B cell (primary cell): Measurements from ENCODE around the gene MYB. TPM values are rescaled to one million over a fixed set of nuclear protein-coding genes. Genes with fewer than 3 reads are reported as not detected.

Source experiments
- ATAC-seq: fragments of 200-7000 bp; cut with Tn5 transposase; one replicate; pipeline ENCODE4 v1.10.0; 2021; ENCODE audit warnings: low read depth, mild to moderate bottlenecking, moderate number of reproducible peaks, moderate library complexity
- CTCF ChIA-PET: fragments of 350-600 bp; sonication (Branson Sonifier 250); formaldehyde crosslinking; loops from one replicate; lab custom pipeline; 2021; ENCODE audit warnings: antibody characterized with exemption, inconsistent platforms; lab: Charles Lee
- POLR2A ChIA-PET: fragments of 350-600 bp; sonication (Branson Sonifier 250); formaldehyde crosslinking; loops from one replicate; lab custom pipeline; 2021; ENCODE audit warnings: antibody characterized with exemption; lab: Charles Lee
- DNase-seq: peaks from one replicate; pipeline ENCODE4 v3.0.0; 2013
- H2AFZ ChIP-seq: 2 replicates; pipeline ENCODE4 v1.6.1; 2012; ENCODE audit warnings: mild to moderate bottlenecking, low read depth, low read length; ENCODE audit not compliant: insufficient read depth, poor library complexity, severe bottlenecking
- H3K27ac ChIP-seq, 2 donors: 1 replicate in 1 of 2; 2 replicates in 1 of 2; pipeline ENCODE4 v1.5.1; 2012 to 2013; ENCODE audit warnings: low read length in 2 of 2, mild to moderate bottlenecking in 2 of 2, moderate library complexity in 1 of 2
- H3K27me3 ChIP-seq, 4 experiments: fragments of 200-600 bp in 1 of 4; sonication (generic) in 1 of 4; replicated peaks in 1 of 4; 1 replicate in 2 of 4; 2 replicates in 2 of 4; pipeline versions ENCODE4 v1.6.1 to v1.7.0; 2013 to 2016; ENCODE audit warnings: low read length in 3 of 4, mild to moderate bottlenecking in 2 of 4, mixed read lengths in 1 of 4, moderate library complexity in 1 of 4; ENCODE audit not compliant: insufficient read depth in 4 of 4, control insufficient read depth in 3 of 4; ENCODE audit errors: control extremely low read depth in 1 of 4
- H3K36me3 ChIP-seq, 2 experiments: replicated peaks in 1 of 2; 1 replicate in 1 of 2; 2 replicates in 1 of 2; pipeline versions ENCODE4 v1.6.1 to v1.7.1; 2013; ENCODE audit warnings: low read length in 1 of 2; ENCODE audit not compliant: insufficient read depth in 2 of 2, control insufficient read depth in 1 of 2; ENCODE audit errors: control extremely low read depth in 1 of 2, extremely low read depth in 1 of 2
- H3K4me1 ChIP-seq, 2 donors: fragments of 200-600 bp in 1 of 2; sonication (generic) in 1 of 2; 1 replicate in 1 of 2; 2 replicates in 1 of 2; pipeline versions ENCODE4 v1.5.1 to v1.6.1; 2013 to 2017; ENCODE audit warnings: low read length in 2 of 2; ENCODE audit not compliant: control insufficient read depth in 2 of 2, insufficient read depth in 2 of 2
- H3K4me2 ChIP-seq: replicated peaks from 2 replicates; pipeline ENCODE3; 2012; ENCODE audit warnings: mild to moderate bottlenecking, low read depth, low read length; ENCODE audit not compliant: poor library complexity, severe bottlenecking
- H3K4me3 ChIP-seq, 5 experiments: fragments of 200-600 bp in 1 of 5; sonication (generic) in 1 of 5; 1 replicate in 3 of 5; 2 replicates in 2 of 5; pipeline versions ENCODE4 v1.5.1 to v1.7.0; 2011 to 2016; ENCODE audit warnings: low read length in 4 of 5, mild to moderate bottlenecking in 4 of 5, low read depth in 2 of 5, control low read depth in 1 of 5, moderate library complexity in 1 of 5; ENCODE audit not compliant: insufficient read depth in 1 of 5; ENCODE audit errors: control extremely low read depth in 1 of 5, extremely low read depth in 1 of 5
- H3K79me2 ChIP-seq: fragments of 200-600 bp; sonication (generic); one replicate; pipeline ENCODE4 v1.6.0; 2016; ENCODE audit warnings: low read length; ENCODE audit not compliant: control insufficient read depth, insufficient read depth
- H3K9ac ChIP-seq: fragments of 200-600 bp; sonication (generic); 2 replicates; pipeline ENCODE4 v1.6.1; 2017; ENCODE audit warnings: mild to moderate bottlenecking, low read length, moderate library complexity
- H3K9me3 ChIP-seq, 3 donors: one replicate each; pipeline versions ENCODE4 v1.6.1 to v1.7.1; 2013; ENCODE audit warnings: low read length in 2 of 3; ENCODE audit not compliant: control insufficient read depth in 2 of 3, insufficient read depth in 1 of 3; ENCODE audit errors: control extremely low read depth in 1 of 3
- H4K20me1 ChIP-seq: 2 replicates; pipeline ENCODE4 v1.6.0; 2012; ENCODE audit warnings: mild to moderate bottlenecking, low read length; ENCODE audit not compliant: insufficient read depth, control insufficient read depth, poor library complexity, severe bottlenecking
- H3K27ac Mint-ChIP-seq: one replicate; pipeline ENCODE4 v1.8.0; 2021; ENCODE audit warnings: mixed read lengths
- H3K27me3 Mint-ChIP-seq: one replicate; pipeline ENCODE4 v1.8.0; 2021; ENCODE audit warnings: mixed read lengths
- H3K4me1 Mint-ChIP-seq: one replicate; pipeline ENCODE4 v1.8.0; 2021; ENCODE audit warnings: mixed read lengths
- H3K4me3 Mint-ChIP-seq: one replicate; pipeline ENCODE4 v1.8.0; 2021; ENCODE audit warnings: mixed read lengths
- H3K9me3 Mint-ChIP-seq: one replicate; pipeline ENCODE4 v1.8.0; 2022; ENCODE audit warnings: mixed read lengths; ENCODE audit not compliant: insufficient read depth
- CTCF ChIP-seq: fragments of 200-600 bp; IDR thresholded peaks from one replicate; pipeline ENCODE4 v1.8.0; 2022; ENCODE audit warnings: antibody characterized with exemption, mild to moderate bottlenecking
- EZH2 ChIP-seq: IDR thresholded peaks from 2 replicates; pipeline ENCODE4 v1.6.1; 2012; ENCODE audit warnings: borderline replicate concordance, low read depth, mild to moderate bottlenecking, moderate library complexity, low read length; ENCODE audit not compliant: insufficient read depth, poor library complexity, severe bottlenecking
- WGBS: methylation state at CpG from one replicate; pipeline ENCODE4 v1.1.5; 2013; ENCODE audit warnings: missing lambda C conversion rate; ENCODE audit not compliant: insufficient coverage; 5-methylcytosine and 5-hydroxymethylcytosine counted together
- intact Hi-C: fragments of 100-400 bp; cut with micrococcal nuclease; formaldehyde crosslinking; loops from one replicate; pipeline ENCODE4 v1.10.0; 2022
- polyA plus RNA-seq: library from polyadenylated mRNA; depleted of rRNA; stranded (reverse); fragments of >200 nt; gene quantifications from 2 replicates; pipeline ENCODE4 v1.2.3, GENCODE V29; 2012
- total RNA-seq, 2 donors: library from RNA; stranded (reverse); fragments of 120-200 nt in 1 of 2; gene quantifications; 1 replicate in 1 of 2; 2 replicates in 1 of 2; pipeline versions ENCODE4 v1.2.3 to v1.2.4, GENCODE V29; 2013 to 2022

The MYB gene
- total and polyA plus RNA-seq, 2 donors (not counting 1 experiment from before 2014, with no cell fraction given): 0.46 to 1.4 TPM

GRCh38 chr6:135147637-135148592 is 33.2 kb upstream of the MYB start:
- Histone ChIP-seq H3K79me2 (no peaks in the 10 kb centered on the region), H3K4me3 (no peak overlapping the region), H3K9me3 (no peaks in the 10 kb centered on the region), H3K27me3 (no peaks in the 10 kb centered on the region), H3K9ac (no peak overlapping the region), H4K20me1 (no peaks in the 10 kb centered on the region), H3K27ac (no peak overlapping the region), H2AFZ (no peak overlapping the region), H3K4me1 (peaks cover 0 to 15% of the 10 kb centered on the region in 2 donors), H3K4me2 (no peak overlapping the region), H3K36me3 (no peaks in the 10 kb centered on the region)
- DNase-seq (no peak), ATAC-seq (no peak)
- intact Hi-C loops: no loop called here
- Mint-ChIP-seq H3K4me1 (peaks cover 21% of the 10 kb centered on the region), H3K27ac (no peak overlapping the region), H3K9me3 (no peaks in the 10 kb centered on the region), H3K4me3 (no peak overlapping the region), H3K27me3 (no peaks in the 10 kb centered on the region)
- 80% methylated on average over 1 of the region's 5 CpGs for WGBS
- ChIA-PET POLR2A (no interaction called here), CTCF (interaction anchor here (0.7 to 1.1 kb wide), 2 partner anchors 12 to 36 kb away, joined by 3 to 4 read pairs; no protein-coding TSS in a partner anchor)
- no peak for TF ChIP-seq CTCF

- Histone ChIP-seq H3K27ac (no peak overlapping the region), H3K79me2 (no peaks in the 10 kb centered on the region), H3K9ac (no peak overlapping the region), H3K9me3 (no peaks in the 10 kb centered on the region), H3K36me3 (no peaks in the 10 kb centered on the region), H3K4me2 (no peak overlapping the region), H3K4me3 (no peak overlapping the region), H4K20me1 (no peaks in the 10 kb centered on the region), H2AFZ (peak overlapping the region; percentile 51), H3K27me3 (no peaks in the 10 kb centered on the region), H3K4me1 (peaks cover 0 to 12% of the 10 kb centered on the region in 2 donors)
- ChIA-PET CTCF (no interaction called here), POLR2A (no interaction called here)
- ATAC-seq (no peak), DNase-seq (no peak)
- TF ChIP-seq EZH2 (no peak), CTCF (no peak)
- no CpG with 5 or more reads among the region's 3 CpGs for WGBS
- H3K4me1 Mint-ChIP-seq: peaks cover 21% of the 10 kb centered on the region
- intact Hi-C loops: no loop called here
- no peaks in the 10 kb centered on the region for H3K27me3 Mint-ChIP-seq
- no peaks in the 10 kb centered on the region for H3K9me3 Mint-ChIP-seq
- H3K27ac Mint-ChIP-seq: peak overlapping the region; percentile 54
- H3K4me3 Mint-ChIP-seq: no peak overlapping the region
These were observed 32.2 kb upstream of the MYB start for GRCh38 chr6:135148889-135149288.
